Stimulated activated CD8-positive, alpha-beta memory T cell treated with anti-CD3 and anti-CD28 coated beads, Interleukin-12 subunit alpha, Interleukin-12 subunit beta, amount 100 ng/mL, for 1 hour (primary cell): Measurements from ENCODE around the gene HAUS8.
"Not testable (repeated sequence)": the region's sequence is repeated elsewhere in the genome, so short reads cannot be mapped to it uniquely, and the experiment has no call there.

Experiments
- DNase-seq: peaks from one replicate; pipeline ENCODE4 v3.0.0-alpha.2; 2020; ENCODE audit warnings: low read depth

HAUS8 gene

DNA sequence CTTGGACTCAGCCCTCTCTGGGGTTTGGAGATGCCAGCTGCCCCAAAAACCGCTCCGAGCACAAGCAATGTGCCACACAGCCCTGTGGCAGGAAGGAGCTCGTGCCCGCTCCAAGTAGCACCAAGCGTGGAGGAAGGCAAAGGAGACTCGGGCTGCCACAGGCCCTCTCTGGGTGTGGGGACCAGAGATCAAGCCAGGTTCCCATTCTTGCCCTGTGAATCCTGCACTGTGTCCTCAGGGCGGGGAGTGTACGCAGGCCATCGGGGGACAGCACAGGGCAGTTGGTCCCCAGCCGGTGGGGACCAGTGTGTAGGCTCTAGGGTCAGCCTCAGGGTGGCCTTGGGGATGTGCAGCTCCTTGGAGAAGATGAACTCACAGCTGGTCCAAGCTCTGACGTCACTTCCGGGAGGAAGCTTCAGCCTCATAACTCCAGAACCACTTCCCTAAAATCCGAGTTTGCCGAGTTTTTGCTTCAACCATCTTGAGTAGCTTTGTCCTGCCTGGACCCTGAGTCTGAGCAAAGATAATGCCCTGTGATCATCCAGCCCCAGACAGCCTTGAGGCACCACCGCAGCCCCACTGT is 39.3 kb downstream of the HAUS8 start:
- DNase-seq = no peak

DNA sequence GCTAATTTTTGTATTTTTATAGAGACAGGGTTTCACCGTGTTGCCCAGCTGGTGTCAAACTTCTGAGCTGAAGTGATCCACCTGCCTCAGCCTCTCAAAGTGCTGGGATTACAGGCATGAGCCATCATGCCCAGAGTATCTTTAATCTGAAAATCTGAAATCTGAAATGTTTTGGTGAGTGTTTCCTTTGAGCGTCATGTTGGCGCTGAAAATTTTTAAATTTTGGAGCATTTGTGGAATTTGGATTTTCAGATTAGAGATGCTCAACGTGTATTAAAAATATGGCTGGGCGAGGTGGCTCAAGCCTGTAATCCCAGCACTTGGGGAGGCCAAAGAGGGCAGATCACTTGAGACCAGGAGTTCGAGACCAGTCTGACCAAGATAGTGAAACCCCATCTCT is 43.5 kb downstream of the HAUS8 start:
- no peak for DNase-seq

DNA sequence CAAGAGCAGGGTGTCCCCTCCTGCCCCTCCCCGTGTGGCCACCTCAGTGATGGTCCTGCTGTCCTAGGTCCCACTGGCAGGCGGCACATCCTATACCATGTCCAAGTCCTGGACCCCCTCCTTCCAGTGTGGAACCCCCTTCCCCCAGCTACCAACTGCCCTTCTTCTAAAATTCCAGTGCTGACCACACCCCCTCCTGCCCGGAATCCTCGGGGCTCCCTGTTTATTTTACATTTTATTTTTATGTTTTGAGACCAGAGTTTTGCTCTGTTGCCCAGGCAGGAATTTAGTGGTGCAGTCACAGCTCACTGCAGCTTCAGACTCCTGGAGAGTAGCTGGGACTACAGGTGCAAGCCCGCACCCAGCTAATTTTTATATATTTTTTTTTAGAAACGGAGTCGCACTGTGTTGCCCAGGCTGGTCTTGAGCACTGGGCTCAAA is 47.7 kb downstream of the HAUS8 start:
- no peak for DNase-seq

DNA sequence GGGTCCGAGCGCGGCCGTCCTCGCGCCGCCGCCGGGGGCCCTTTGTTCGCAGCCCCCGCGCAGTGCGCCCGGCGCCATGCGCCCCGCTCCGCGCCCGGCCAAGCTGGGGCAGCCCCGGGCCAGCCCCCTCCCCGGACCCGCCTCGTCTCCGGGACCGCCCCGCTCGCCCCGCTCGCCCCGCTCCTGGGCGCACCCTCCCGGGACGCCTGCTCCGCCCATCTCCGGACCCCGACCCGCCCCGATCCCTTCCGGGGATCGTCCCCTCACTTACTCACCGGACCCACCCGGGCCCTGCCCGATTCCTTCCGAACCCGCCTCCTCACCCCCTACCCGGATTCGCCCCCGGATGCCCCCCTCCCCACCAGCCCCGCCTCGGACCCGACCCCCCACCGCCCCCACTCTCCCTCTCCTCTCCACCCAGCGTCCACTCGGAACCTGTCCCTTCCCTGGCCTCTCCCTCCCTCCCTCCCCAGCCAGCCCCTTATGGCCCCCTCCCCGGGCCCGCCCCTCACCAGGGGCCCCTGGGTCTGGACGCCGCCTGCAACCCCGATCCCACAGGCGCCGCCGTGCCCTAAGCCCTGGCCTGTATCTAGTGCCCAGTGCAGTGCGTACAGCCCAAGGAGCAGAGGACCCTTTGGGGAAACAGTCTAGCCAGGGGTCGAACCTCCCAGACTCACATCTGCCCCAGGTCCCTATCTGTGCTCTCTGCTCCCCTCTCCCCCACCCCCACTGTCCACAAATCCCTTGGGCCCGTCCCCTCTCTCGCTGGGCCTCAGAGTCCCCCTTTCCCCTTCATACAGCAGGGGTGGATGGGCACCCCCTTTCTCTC is 48.3 kb downstream of the HAUS8 start, which contains the start of gene CPAMD8:
Gene CPAMD8, minus strand, starts transcription at position 105 of the 829 bp plus-strand sequence. CDS start 168 bp downstream, outside the sequence.
- no peak for DNase-seq

DNA sequence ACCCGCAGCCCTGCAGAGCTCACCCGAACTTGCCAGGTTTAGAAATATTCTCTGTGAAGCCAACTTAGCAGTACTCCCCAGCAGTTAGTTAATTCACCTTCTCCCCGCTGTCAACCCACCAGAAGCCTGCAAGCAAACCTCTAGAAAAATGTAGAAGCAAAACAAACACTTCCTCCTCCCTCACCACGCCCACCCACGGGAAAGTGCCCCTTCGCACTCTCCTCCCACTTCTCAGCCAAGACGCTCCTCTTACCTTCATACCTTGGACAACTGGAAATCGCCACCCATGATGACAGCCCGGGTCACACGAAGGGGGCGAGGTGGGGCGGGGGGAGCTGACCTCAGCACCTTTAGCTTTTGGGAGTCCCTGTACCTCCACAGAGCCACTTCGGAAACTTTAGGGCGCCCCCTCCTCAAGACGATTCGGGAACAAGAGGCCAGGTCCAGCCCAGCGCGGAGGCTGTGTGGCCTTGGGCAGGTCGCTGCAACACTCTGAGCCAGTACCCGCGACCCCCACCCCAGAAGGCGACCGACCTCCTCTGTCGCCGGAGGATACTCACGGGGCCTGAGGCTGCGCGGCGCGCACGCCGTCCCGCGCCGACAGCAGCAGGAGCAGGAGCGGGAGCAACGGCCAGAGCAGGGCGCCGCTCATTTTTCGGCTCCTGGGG is 49.1 kb downstream of the HAUS8 start:
- peak; percentile 9 for DNase-seq

DNA sequence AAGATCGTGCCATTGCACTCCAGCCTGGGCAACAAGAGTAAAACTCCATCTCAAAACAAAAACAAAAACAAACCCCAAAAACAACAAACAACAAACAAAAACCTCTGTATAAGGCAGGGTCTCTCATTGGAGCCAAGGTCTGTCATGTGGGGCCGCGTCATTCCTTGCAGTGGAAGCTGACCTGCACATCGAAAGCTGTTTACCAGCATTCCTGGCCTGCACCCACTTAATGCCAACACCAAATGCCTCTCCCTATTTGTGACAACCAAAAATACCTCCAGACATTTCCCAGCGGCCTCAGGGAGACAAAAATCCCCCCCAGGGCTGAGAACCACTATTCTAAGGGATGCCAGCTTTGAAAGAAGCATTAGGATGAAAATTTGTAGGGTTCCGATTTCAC is 49.9 kb downstream of the HAUS8 start:
- DNase-seq = no peak

DNA sequence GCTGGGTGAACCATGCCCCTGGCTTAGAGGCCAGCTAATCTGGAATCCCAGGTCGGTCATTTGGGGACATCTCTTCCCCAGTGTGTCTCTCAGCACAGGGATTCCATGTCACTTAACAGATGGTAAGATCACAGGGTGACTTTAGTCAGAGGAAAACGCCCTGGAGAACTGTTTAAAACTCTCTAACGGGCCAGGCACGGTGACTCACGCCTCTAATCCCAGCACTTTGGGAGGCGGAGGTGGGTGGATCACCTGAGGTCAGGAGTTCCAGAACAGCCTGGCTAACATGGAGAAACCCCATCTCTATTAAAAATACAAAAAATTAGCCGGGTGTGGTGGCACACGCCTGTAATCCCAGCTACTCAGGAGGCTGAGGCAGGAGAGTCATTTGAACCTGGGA is 50.3 kb downstream of the HAUS8 start:
- not testable (repeated sequence) for DNase-seq

DNA sequence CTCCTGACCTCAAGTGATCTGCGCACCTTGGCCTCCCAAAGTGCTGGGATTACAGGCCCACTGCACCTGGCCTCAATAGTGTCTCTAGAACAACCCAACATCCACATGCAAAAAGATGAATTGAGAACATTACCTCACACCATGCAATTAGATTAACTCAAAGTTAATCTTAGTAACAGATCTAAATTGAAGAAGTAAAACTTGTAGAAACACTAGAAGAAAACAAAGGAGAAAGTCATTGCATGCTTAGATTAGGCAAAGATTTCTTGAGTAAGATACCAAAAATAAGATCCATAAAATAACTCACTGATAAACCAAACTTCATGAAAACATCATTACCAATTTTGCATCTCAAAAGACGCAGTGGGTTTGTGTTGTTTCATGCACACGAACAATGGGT is 51.4 kb downstream of the HAUS8 start:
- no peak for DNase-seq

DNA sequence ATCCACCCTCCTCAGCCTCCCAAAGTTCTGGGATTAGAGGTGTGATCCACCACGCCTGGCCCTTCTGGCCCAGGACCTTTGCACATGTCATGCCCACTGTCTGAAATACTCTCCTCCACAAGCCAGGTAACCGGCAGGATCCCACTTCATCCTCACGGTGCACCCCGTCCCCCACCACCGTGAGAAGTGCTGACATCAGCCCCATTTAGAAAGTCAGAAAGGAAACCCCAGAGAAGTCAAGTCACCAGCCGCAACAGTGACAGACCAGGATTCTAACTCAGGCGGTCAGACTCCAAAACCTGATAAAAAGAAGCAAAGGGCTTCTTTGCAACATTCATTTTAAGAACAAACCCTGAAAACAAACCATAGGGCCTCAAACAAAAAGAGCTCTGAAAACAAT is 52.5 kb downstream of the HAUS8 start:
- no peak for DNase-seq

DNA sequence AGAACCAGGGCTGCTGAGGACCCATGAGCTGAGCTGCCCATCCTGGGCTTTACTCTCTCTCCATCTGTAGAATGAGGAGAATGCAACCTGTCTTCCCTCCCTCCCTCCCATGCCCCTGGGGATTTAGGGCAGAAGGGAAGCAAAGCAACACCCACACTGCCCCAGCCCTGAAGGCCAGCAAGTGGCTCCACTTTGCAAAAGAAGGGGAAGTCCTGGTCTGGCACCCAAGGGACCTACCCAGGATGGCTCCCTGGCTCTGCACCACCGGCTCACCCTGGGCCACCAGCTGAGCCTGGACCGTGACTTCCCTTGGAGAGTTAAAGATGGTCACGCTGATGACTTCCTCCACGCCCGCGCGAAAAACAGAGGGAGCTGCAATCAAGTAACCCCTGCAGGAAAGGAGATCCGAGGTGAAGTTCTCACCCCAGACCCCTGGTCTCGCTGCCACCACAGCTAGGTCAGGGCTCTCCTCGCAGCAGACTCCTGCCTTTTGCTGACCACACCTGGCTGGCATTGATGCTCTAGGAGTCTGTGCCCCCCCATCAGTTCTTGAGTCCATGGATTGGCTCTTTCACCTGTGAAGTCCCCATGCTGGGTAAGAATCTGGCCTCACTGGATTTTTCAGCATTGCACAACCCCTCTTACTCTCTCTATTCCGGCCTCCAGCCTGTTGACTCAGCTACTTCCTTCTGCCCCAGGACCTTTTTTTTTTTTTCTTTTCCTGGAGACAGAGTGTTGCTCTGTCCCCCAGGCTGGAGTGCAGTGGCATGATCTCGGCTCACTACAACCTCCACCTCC is 53.3 kb downstream of the HAUS8 start:
- no peak for DNase-seq

DNA sequence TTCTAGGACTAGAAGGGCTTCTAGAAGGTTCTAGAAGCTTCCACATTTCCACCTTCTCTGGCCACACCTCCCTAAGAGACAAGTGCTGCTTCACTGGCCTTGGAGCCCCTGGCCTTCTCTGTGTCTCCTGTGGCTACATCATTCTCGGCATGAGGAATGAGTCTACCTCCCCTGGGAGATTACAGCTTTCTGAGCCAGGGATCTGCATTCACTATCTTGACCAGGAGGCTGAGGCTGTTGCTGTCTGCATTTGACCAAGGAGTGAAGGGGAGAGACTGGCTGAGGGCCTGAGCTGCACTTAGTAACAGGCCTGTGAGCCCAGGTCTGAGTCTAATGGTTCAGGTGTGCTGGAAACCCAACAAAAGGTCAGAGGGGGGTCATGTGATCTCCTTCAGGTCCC is 53.9 kb downstream of the HAUS8 start:
- no peak for DNase-seq

DNA sequence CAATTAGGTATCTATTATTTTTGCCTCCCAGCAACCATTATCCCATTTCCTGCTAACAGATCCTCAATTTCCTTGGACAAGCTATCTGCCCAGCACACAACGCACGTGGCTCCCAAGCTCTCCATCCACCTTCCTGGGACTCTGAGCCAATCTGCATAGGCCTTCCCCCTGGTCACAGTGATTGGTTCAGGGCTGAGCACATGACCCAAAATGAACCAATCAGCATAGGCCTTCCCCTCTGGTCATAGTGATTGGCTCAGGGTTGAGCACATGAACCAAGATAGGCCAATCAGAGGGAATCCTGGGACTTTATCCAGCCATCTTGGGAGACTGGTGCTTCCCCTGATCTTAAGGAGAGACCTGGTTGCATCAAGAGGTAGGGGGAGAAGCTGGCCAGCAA is 54.4 kb downstream of the HAUS8 start:
- no peak for DNase-seq

DNA sequence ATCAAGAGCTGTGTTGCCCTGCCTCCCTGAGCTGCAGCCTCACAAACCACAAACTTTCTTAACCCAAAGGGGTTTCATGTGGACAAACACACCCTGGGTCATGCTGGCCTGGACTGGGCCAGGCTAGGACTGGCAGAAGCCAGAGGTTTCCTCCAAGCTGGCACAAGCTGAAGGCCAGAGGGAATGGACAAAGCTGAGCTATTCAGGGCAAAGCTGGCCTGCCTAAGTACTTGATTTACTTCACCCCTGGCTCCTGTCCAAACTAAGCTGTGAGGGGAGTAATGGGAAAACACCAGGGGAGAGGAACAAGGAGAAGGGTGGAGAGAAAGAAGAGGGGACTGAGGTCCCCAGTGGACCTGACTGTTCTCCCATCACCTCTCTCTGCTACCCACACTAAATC is 54.9 kb downstream of the HAUS8 start:
- DNase-seq = no peak

DNA sequence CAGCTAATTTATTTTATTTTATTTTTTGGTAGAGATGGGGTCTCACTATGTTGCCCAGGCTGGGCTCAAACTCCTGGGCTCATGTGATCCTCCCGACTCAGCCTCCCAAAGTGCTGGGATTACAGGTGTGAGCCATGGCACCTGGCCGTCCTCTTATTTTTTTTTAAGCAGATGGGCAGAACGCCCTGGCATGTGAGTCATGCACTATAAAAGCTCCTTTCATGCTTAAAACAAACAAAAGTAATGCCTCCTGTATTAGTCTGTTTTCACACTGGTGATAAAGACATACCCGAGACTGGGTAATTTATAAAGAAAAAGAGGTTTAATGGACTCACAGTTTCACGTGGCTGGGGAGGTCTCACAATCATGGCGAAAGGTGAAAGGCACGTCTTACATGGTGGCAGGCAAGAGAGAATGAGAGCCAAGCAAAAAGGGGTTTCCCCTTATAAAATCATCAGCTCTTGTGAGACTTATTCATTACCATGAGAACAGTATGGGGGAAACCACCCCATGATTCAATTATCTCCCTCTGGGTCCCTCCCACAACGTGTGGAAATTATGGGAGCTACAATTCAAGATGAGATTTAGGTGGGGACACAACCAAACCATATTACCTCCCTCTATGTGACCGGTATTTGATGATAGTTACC is 60.9 kb downstream of the HAUS8 start:
- not testable (repeated sequence) for DNase-seq

DNA sequence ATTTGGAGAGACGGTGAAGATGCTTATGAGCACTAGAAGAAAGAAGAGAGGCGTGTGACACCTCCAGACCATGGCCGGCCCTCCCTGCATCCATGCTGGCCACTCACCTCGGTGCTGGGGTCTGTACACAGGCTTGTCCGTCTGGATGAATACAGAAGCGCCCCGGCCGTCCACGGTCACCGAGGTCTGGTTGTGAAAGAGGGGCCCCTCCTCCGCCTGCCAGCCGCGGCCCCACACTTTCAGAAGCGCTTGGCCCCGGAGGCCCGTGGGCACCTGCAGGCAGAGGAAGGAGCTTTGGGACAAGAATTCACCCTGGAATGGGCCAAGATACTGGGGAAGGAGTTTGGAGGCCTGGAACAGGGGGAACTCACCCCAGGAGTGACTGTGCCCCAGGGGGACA is 63.8 kb downstream of the HAUS8 start:
- DNase-seq = no peak

DNA sequence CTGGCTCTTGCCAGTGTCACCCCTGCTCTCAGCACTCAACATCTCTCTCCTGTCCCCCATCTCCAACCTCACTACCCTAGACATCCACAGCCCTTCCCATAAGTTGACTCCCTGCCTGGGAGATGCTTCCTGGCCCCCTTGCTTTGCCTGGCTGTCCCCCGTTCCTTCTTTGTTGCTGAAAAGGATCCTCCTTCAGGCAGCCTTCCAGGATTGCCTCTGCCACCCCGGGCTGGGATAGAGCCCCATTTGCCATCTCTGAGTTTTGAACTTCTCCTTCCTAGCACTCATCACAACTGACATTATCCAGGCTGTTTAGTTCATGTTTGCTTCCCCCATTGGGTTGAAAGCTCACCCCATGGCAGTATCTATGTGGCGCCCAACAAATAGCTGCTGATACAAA is 68.7 kb downstream of the HAUS8 start:
- DNase-seq = no peak

DNA sequence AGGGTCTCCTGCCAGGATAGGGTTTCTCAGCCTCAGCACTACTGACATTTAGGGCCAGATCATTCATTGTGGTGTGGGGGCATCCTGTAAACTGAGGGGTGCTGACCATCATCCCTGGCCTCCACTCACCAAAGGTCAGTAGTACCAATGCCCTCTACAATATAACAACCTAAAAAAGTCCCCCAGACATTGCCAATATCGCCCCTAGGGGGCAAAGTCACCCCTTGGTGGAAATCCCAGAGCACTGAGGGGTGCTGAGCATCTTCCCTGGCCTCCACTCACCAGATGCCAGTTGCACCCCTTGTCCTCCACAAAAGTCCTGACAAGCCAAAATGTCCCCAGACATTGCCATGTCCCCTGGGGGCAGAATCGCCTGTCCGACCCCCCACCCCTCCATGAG is 70.3 kb downstream of the HAUS8 start:
- DNase-seq = no peak

DNA sequence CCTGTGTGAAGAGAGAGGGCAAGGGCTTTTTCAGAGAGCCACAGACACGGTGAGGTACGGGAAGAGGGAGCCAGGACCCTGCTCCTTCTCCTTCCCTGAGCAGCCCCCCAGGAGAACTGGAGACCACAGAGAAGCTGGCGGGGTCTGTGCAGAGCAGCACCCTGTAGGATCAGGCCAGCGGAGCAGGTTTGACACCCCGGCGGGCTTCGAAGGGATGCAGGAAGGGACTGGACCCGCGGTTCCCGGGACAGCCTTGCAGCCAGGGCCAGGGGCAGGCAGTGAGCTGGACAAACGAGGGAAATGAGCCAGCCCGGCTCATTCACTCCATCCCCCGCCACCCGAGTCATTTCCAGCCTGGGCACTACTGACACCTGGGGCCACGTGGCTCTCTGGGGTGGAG is 70.9 kb downstream of the HAUS8 start:
- DNase-seq = no peak

DNA sequence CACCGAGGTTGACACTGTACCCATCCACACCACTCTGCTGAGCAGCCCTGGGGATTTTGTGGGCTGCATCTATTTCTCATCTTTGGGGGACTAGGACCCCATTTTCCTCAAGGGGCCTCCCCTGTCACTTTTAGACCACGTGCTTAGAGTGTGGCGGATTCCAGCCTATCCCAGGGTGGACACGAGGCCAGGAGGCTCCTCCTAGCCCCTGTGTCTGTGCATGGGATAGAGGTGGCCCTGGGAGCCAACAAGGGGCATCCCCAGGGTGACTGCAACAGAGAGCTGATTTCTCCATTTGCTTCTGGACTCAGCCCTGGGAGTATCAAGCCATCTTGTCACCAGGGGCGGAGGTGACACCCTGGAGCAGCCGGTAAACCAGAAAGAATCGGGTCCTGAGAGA is 72.8 kb downstream of the HAUS8 start:
- DNase-seq = no peak

DNA sequence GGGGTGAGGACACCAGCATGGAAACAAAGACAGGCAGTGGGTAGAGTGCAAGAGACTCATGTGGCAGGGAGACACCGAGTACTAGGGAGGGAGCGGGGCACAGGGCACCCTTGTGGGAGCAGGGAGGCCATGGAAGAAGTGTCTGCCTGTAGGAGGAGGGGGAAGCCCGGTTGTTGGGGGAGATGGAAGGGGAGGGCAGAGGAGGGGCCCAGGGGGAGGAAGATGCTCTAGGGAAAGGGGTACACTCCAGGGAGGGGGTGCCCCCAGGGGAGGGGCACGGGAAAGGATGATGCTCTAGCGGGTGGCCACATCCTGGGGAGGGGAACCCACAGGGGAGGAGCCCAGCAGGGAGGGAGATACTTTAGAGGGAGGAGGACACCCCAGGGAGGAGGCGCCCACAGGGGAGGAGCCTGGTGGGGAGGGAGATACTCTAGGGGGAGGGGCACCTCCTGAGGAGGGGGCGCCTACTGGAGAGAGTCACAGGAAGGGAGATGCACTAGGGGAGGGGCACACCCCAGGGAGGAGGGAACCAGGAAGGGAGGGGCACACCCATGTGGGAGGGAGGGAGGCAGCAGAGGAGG is 73.6 kb downstream of the HAUS8 start:
- DNase-seq = peak; percentile 64
